HepG2 (cell line): ENCODE results near the gene ITGA6. TPM values are rescaled to one million over a fixed set of nuclear protein-coding genes. Genes with fewer than 3 reads are reported as not detected.

Experiments
- ATAC-seq: fragments of 200-7000 bp; cut with Tn5 transposase; 3 replicates; pipeline ENCODE4 v1.9.1; 2020; ENCODE audit warnings: mild to moderate bottlenecking, moderate library complexity
- BruUV-seq: library from RNA; stranded (reverse); fragments of 400-500 nt; replicated peaks from 2 replicates; lab custom pipeline; 2021; lab: Mats Ljungman, UMichigan
- CTCF ChIA-PET: fragments of 300-600 bp; formaldehyde crosslinking; extraction: SDS; loops from one replicate; lab custom pipeline; 2021; ENCODE audit warnings: low total read pairs, inconsistent platforms, low intra/inter-chr PET ratio; lab: Yijun Ruan, JAX
- POLR2A ChIA-PET: fragments of 350-600 bp; sonication (Branson Sonifier 250); formaldehyde crosslinking; loops from one replicate; lab custom pipeline; 2020; ENCODE audit warnings: antibody characterized with exemption, inconsistent platforms; lab: Yijun Ruan, JAX
- DNase-seq: peaks from one replicate; pipeline ENCODE4 v3.0.0-alpha.2; 2015; ENCODE audit warnings: low spot score
- FAIRE-seq: peaks from 3 replicates; lab custom pipeline; 2011; peaks lifted over from hg19 to GRCh38; lab: Jason Lieb, UNC
- H2AFZ ChIP-seq: one replicate; pipeline ENCODE4 v1.6.1; 2011; ENCODE audit warnings: low read length, inconsistent platforms
- H3K27ac ChIP-seq: fragments of 300-600 bp; 3 replicates; pipeline ENCODE4 v1.8.0; 2011; ENCODE audit warnings: mixed run types, mild to moderate bottlenecking, mixed read lengths, low read length, inconsistent platforms; ENCODE audit not compliant: insufficient read depth; ENCODE audit errors: extremely low read length
- H3K27me3 ChIP-seq, 2 experiments: fragments of 200-600 bp in 1 of 2; 2 replicates in 1 of 2; 3 replicates in 1 of 2; pipeline versions ENCODE4 v1.6.0 to v1.8.0; 2011; ENCODE audit warnings: low read length in 2 of 2, mild to moderate bottlenecking in 2 of 2, moderate library complexity in 2 of 2, inconsistent platforms in 1 of 2; ENCODE audit not compliant: insufficient read depth in 2 of 2, control insufficient read depth in 1 of 2
- H3K36me3 ChIP-seq, 2 experiments: fragments of 200-600 bp in 1 of 2; replicated peaks in 1 of 2; 2 replicates in 1 of 2; 3 replicates in 1 of 2; pipeline versions ENCODE4 v1.5.1 to v1.8.0; 2011; ENCODE audit warnings: low read length in 2 of 2, inconsistent platforms in 1 of 2; ENCODE audit not compliant: insufficient read depth in 2 of 2, control insufficient read depth in 1 of 2
- H3K4me1 ChIP-seq: 2 replicates; pipeline ENCODE4 v1.5.1; 2012; ENCODE audit warnings: low read length, inconsistent platforms; ENCODE audit not compliant: insufficient read depth
- H3K4me2 ChIP-seq: 2 replicates; pipeline ENCODE4 v1.6.0; 2011; ENCODE audit warnings: low read depth, low read length, inconsistent platforms
- H3K4me3 ChIP-seq, 3 experiments: fragments of 200-600 bp in 1 of 3; sonication (generic), shearing (Covaris generic) in 1 of 3; replicated peaks in 1 of 3; 2 replicates each; pipeline ENCODE4 v1.5.1; 2011 to 2016; ENCODE audit warnings: low read length in 3 of 3, inconsistent platforms in 2 of 3, low read depth in 2 of 3, mild to moderate bottlenecking in 2 of 3, control low read depth in 1 of 3, mixed read lengths in 1 of 3; ENCODE audit not compliant: insufficient read depth in 1 of 3
- H3K79me2 ChIP-seq: one replicate; pipeline ENCODE4 v1.6.1; 2011; ENCODE audit warnings: low read length, inconsistent platforms; ENCODE audit not compliant: insufficient read depth
- H3K9ac ChIP-seq: 2 replicates; pipeline ENCODE4 v1.6.0; 2011; ENCODE audit warnings: mild to moderate bottlenecking, low read depth, low read length, inconsistent platforms; ENCODE audit not compliant: insufficient read depth
- H3K9me3 ChIP-seq: 2 replicates; pipeline ENCODE4 v1.5.1; 2012; ENCODE audit warnings: mild to moderate bottlenecking, low read length
- H4K20me1 ChIP-seq: 2 replicates; pipeline ENCODE4 v1.6.0; 2011; ENCODE audit warnings: inconsistent platforms, mild to moderate bottlenecking, low read length, moderate library complexity; ENCODE audit not compliant: insufficient read depth
- CBFB ChIP-seq: sonication (generic); formaldehyde crosslinking; IDR thresholded peaks from 2 replicates; pipeline ENCODE4 v1.4.0; 2020; ENCODE audit warnings: missing genetic modification reagents
- FOXC1 ChIP-seq: sonication (generic); formaldehyde crosslinking; IDR thresholded peaks from 2 replicates; pipeline ENCODE4 v1.8.0; 2022; ENCODE audit warnings: mild to moderate bottlenecking, missing genetic modification reagents, borderline replicate concordance
- KDM3A ChIP-seq: IDR thresholded peaks from 2 replicates; pipeline ENCODE4 v1.6.1; 2018; ENCODE audit warnings: low read depth, missing compliant biosample characterization
- KLF6 ChIP-seq: IDR thresholded peaks from 2 replicates; pipeline ENCODE4 v1.8.0; 2016; ENCODE audit warnings: missing biosample characterization, missing genetic modification reagents
- MBNL3 ChIP-seq: fragments of 250-450 bp; sonication (Bioruptor Pico); conservative IDR thresholded peaks from 2 replicates; pipeline ENCODE4 v1.8.0; 2022; ENCODE audit warnings: mild to moderate bottlenecking, inconsistent platforms
- MTA3 ChIP-seq: sonication (generic); formaldehyde crosslinking; IDR thresholded peaks from 2 replicates; pipeline ENCODE4 v1.4.0; 2020; ENCODE audit warnings: missing genetic modification reagents
- MXD3 ChIP-seq: IDR thresholded peaks from 2 replicates; pipeline ENCODE4 v1.6.1; 2016; ENCODE audit warnings: mild to moderate bottlenecking, missing biosample characterization, missing genetic modification reagents
- SETDB1 ChIP-seq: sonication (generic); formaldehyde crosslinking; IDR thresholded peaks from 2 replicates; pipeline ENCODE4 v1.5.1; 2020; ENCODE audit warnings: missing genetic modification reagents, mild to moderate bottlenecking, borderline replicate concordance
- SMC3 ChIP-seq: IDR thresholded peaks from 2 replicates; pipeline ENCODE4 v1.6.1; 2011; ENCODE audit warnings: low read length, improper control_type of control experiment
- THAP11 ChIP-seq: IDR thresholded peaks from 2 replicates; pipeline ENCODE4 v1.6.1; 2016; ENCODE audit warnings: missing biosample characterization, missing genetic modification reagents
- UBTF ChIP-seq: sonication (generic); formaldehyde crosslinking; IDR thresholded peaks from 2 replicates; pipeline ENCODE4 v1.4.0; 2020; ENCODE audit warnings: mild to moderate bottlenecking, missing genetic modification reagents
- ZBTB46 ChIP-seq: sonication (generic); formaldehyde crosslinking; IDR thresholded peaks from 2 replicates; pipeline ENCODE4 v1.4.0; 2020; ENCODE audit warnings: mild to moderate bottlenecking, missing genetic modification reagents, borderline replicate concordance
- ZMYM3 ChIP-seq: sonication (generic); formaldehyde crosslinking; IDR thresholded peaks from 2 replicates; pipeline ENCODE4 v1.5.1; 2020; ENCODE audit warnings: mild to moderate bottlenecking, missing genetic modification reagents
- ZNF350 ChIP-seq: sonication (generic); formaldehyde crosslinking; IDR thresholded peaks from 2 replicates; pipeline ENCODE4 v1.4.0; 2020; ENCODE audit warnings: mild to moderate bottlenecking, low read depth, missing genetic modification reagents, borderline replicate concordance
- ZSCAN21 ChIP-seq: sonication (generic); formaldehyde crosslinking; IDR thresholded peaks from 2 replicates; pipeline ENCODE4 v1.8.0; 2022; ENCODE audit warnings: mild to moderate bottlenecking, missing genetic modification reagents, moderate library complexity, borderline replicate concordance
- WGBS: methylation state at CpG from one replicate; pipeline ENCODE4 v1.1.6; 2017; ENCODE audit warnings: low lambda C conversion rate; 5-methylcytosine and 5-hydroxymethylcytosine counted together
- in situ Hi-C: cut with HindIII; loops from 2 replicates; pipeline ENCODE4 v1.10.0; 2017; ENCODE audit warnings: low pct_unique_long_range_greater_than_20kb; ENCODE audit not compliant: extremely low pct_ligation_motif_present
- intact Hi-C: fragments of 100-400 bp; cut with micrococcal nuclease; formaldehyde crosslinking; loops from one replicate; pipeline ENCODE4 v1.10.0; 2022; ENCODE audit not compliant: unreplicated experiment
- polyA plus RNA-seq, 8 experiments: library from polyadenylated mRNA; depleted of rRNA in 3 of 8; stranded (reverse) in 7 of 8; unstranded in 1 of 8; fragments of >200 nt; fragmentation: Illumina TruSeq in 4 of 8; extraction: Trizol in 4 of 8; gene quantifications; 2 replicates each; pipeline versions ENCODE4 v1.2.1 to v1.2.3, GENCODE V29; 2011 to 2016; ENCODE audit warnings: low read depth in 4 of 8, missing spikeins in 1 of 8, mixed read lengths in 1 of 8; ENCODE audit not compliant: insufficient read depth in 1 of 8
- total RNA-seq, 5 experiments: library from RNA; depleted of rRNA; stranded (reverse); fragments of >200 nt; fragmentation: Illumina TruSeq; extraction: Trizol; gene quantifications; 2 replicates each; pipeline ENCODE4 v1.2.3, GENCODE V29; 2016; ENCODE audit warnings: low read depth in 1 of 5

Gene ITGA6
- total and polyA plus RNA-seq, 2 of the 13 experiments (the other 11 are each of a cell fraction or from before 2014, with no cell fraction given): 24.0 to 92.5 TPM

- in situ Hi-C loops: no loop called here
- H3K27ac ChIP-seq: no peak overlapping the region
- no peaks in the 10 kb centered on the region for H3K4me1 ChIP-seq
- H3K4me3 ChIP-seq: no peak overlapping the region
- DNase-seq (peak; percentile 10), ATAC-seq (no peak), FAIRE-seq (no peak)
- no peaks in the 10 kb centered on the region for H4K20me1 ChIP-seq
- H2AFZ ChIP-seq: no peak overlapping the region
- 50% methylated on average over 5 of the region's 5 CpGs for WGBS
- ChIA-PET POLR2A (no interaction called here), CTCF (no interaction called here)
- BruUV-seq: no TSS peak
- intact Hi-C loops: no loop called here
- H3K27me3 ChIP-seq: peaks cover 0 to 2% of the 10 kb centered on the region in 2 experiments; a peak in 2 of 5 replicates
- no peak overlapping the region for H3K4me2 ChIP-seq
- no peaks in the 10 kb centered on the region for H3K36me3 ChIP-seq
- no peaks in the 10 kb centered on the region for H3K79me2 ChIP-seq
- H3K9me3 ChIP-seq: peaks cover 32% of the 10 kb centered on the region
- no peak overlapping the region for H3K9ac ChIP-seq
- peak; percentile 82 for TF ChIP-seq SETDB1
- no peak for TF ChIP-seq MTA3 (CRISPR knock-in tag)
- TF ChIP-seq, all 625 proteins: peak for 1
Measured at GRCh38 chr2:172512810-172513523, 85.6 kb downstream of the ITGA6 start.

GRCh38 chr2:172513524-172513900 lies 86.1 kb downstream of the ITGA6 start:
- Histone ChIP-seq H3K4me2 (no peak overlapping the region), H2AFZ (no peak overlapping the region), H4K20me1 (no peaks in the 10 kb centered on the region), H3K79me2 (no peaks in the 10 kb centered on the region), H3K4me3 (no peak overlapping the region), H3K9ac (no peak overlapping the region), H3K36me3 (no peaks in the 10 kb centered on the region), H3K27me3 (peaks cover 0 to 2% of the 10 kb centered on the region in 2 experiments; a peak in 2 of 5 replicates), H3K9me3 (peaks cover 32% of the 10 kb centered on the region), H3K27ac (no peak overlapping the region), H3K4me1 (no peaks in the 10 kb centered on the region)
- no TSS peak for BruUV-seq
- ChIA-PET CTCF (no interaction called here), POLR2A (no interaction called here)
- FAIRE-seq: no peak
- intact Hi-C loops: no loop called here
- DNase-seq: no peak
- in situ Hi-C loops: no loop called here
- WGBS: 92% methylated on average over 6 of the region's 6 CpGs
- ATAC-seq: no peak
- no peak for TF ChIP-seq UBTF (CRISPR knock-in tag)
- TF ChIP-seq CBFB (CRISPR knock-in tag): no peak
- TF ChIP-seq ZBTB46 (CRISPR knock-in tag): no peak
- no peak for TF ChIP-seq ZMYM3
- TF ChIP-seq KDM3A (CRISPR knock-in tag): no peak
- TF ChIP-seq ZSCAN21: no peak
- TF ChIP-seq MBNL3 (CRISPR knock-in tag): no peak
- no peak for TF ChIP-seq ZNF350 (CRISPR knock-in tag)
- no peak for TF ChIP-seq MXD3 (CRISPR knock-in tag)
- TF ChIP-seq KLF6 (CRISPR knock-in tag): no peak
- TF ChIP-seq FOXC1 (CRISPR knock-in tag): no peak
- no peak for TF ChIP-seq THAP11 (CRISPR knock-in tag)
- no peak for TF ChIP-seq SMC3
